Activated T-cell treated with anti-CD3 and anti-CD28 coated beads, Interleukin-2, amount 50 U/mL, for 24 hours (primary cell): ENCODE results near the gene SPSB3.
"Not testable (repeated sequence)": the region's sequence is repeated elsewhere in the genome, so short reads cannot be mapped to it uniquely, and the experiment has no call there.

ENCODE experiments used
- DNase-seq: peaks from one replicate; pipeline ENCODE4 v3.0.0-alpha.2; 2020
- H3K27ac Mint-ChIP-seq: 2 replicates; pipeline ENCODE4 v1.8.0; 2020; ENCODE audit warnings: mild to moderate bottlenecking, mixed read lengths
- H3K27me3 Mint-ChIP-seq: 2 replicates; pipeline ENCODE4 v1.8.0; 2020; ENCODE audit warnings: mixed read lengths
- H3K36me3 Mint-ChIP-seq: 2 replicates; pipeline ENCODE4 v1.8.0; 2020; ENCODE audit warnings: low read depth, mixed read lengths
- H3K4me1 Mint-ChIP-seq: 2 replicates; pipeline ENCODE4 v1.8.0; 2020; ENCODE audit warnings: low read depth, mixed read lengths
- H3K4me3 Mint-ChIP-seq: 2 replicates; pipeline ENCODE4 v1.8.0; 2020; ENCODE audit warnings: mild to moderate bottlenecking, moderate library complexity, mixed read lengths
- H3K9me3 Mint-ChIP-seq: 2 replicates; pipeline ENCODE4 v1.8.0; 2020; ENCODE audit warnings: mixed read lengths

SPSB3 gene

DNA sequence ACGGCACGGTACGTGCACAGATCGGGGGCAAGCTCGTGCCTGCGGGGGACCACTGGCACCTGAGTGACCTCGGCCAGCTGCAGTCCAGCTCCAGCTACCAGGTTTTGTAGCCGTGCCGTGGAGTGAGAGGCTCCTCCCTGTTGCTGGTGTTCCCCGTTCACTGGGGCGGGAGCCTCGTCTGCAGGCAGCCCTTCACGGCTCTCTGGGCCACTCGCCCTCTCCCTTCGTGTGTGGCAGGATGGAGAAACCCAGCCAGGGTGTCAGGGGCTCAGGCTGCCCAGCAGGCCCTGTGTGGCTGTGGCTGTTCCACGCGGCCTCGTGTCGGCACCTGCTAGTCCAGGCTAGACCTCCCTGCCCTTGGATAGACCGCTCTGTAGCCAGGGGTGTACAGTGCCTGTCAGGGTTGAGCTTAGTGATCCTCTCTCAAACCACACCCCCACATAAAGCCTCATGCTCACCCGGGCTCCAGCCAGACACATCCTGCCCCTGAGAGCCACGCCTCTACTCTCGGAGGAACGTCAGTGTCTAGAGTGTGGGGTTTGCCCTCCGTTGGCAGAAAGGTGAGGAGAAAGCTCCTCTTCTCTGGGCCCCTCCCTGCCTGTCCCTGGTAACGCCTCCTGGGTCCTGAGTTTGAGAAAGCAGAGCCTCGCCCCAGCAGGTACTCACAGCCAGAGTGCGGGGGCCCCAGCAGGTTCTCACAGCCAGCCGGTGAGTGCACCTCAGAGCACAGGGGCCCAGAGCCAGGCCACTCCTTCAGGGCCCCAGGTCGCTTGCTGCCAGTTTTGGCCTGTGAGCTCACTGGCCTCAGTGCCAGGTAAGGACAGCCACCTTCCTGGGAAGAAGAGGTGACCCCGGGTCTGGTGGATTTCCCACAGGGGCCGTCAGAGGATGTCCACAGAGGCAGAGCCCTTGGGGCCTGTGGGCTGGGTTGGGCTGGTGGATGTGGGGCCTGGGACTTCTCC lies 38.7 kb downstream of the SPSB3 start:
- no peaks in the 10 kb centered on the region for H3K9me3 Mint-ChIP-seq
- H3K4me3 Mint-ChIP-seq, result no peak overlapping the region
- H3K36me3 Mint-ChIP-seq, result peaks cover 50% of the 10 kb centered on the region
- DNase-seq, result no peak
- H3K27me3 Mint-ChIP-seq, result no peaks in the 10 kb centered on the region
- no peaks in the 10 kb centered on the region for H3K4me1 Mint-ChIP-seq
- H3K27ac Mint-ChIP-seq, result no peak overlapping the region

DNA sequence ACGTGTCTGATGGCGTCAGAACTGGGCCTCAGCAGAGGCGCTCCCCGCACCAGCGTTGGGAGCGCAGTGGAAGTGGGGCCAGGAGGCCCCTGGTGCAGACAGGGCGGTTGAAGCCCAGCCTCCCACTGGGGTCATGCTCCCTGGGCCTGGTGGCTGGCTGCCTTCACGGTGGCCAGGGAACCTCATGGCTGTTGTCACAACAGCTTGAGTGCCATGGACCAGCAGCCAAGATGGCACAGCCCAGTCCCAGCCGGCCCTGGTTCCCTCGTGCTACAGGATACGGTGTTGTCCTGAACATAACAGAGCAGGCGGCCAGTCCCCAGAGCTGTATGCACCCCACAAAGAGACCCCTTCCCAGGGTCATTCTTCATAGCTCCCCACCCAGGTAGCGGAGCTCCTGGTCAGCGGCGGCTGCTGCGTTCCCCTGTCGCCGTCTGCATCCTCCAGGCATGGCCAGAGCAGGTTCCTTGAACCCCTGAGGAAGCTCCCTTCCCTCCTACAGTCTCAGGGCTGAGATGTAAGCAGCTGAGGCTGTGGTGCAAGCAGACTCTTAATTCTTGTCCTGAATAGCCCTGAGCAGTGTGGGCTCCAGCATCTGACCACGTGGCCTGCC lies 40.7 kb downstream of the SPSB3 start:
- no peaks in the 10 kb centered on the region for H3K27me3 Mint-ChIP-seq
- H3K9me3 Mint-ChIP-seq, result no peaks in the 10 kb centered on the region
- no peak for DNase-seq
- peaks cover 33% of the 10 kb centered on the region for H3K36me3 Mint-ChIP-seq
- no peak overlapping the region for H3K4me3 Mint-ChIP-seq
- H3K4me1 Mint-ChIP-seq, result no peaks in the 10 kb centered on the region
- no peak overlapping the region for H3K27ac Mint-ChIP-seq

DNA sequence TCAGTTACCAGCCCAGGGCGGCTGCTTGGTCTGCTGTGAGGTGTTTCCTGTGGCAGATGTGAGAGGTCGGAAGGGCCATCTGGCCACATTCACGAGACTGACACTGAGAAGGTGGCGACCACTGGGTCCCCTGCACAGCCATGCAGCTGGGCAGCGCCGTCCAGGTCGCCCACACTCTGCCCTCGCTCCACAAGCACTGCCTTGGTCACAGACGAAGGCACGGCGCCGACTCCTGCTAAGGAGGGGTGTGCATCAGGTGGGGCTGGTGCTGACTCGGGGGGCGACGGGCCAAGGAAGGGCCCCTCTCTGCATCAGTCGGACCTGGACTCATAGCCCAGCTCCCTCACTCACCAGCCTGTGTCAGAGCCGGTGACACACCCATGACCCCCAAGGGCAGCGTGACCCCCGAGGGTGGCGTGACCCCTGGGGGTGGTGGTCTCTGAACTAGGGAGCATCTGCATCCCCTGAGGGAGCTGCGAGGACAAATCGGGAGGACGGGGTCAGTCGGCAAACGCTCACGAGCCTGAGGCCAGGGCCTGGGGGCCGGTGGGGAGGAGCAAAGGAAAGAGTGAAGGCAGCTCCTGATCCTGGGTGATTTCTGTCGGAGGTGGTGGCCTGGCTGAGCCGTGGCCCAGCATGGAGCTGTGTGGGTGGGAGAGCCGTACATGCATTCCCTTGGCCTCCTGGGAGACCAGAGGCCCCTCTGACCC lies 41.4 kb downstream of the SPSB3 start:
- peaks cover 28% of the 10 kb centered on the region for H3K36me3 Mint-ChIP-seq
- DNase-seq, result no peak
- H3K27me3 Mint-ChIP-seq, result no peaks in the 10 kb centered on the region
- H3K9me3 Mint-ChIP-seq, result no peaks in the 10 kb centered on the region
- no peaks in the 10 kb centered on the region for H3K4me1 Mint-ChIP-seq
- no peak overlapping the region for H3K27ac Mint-ChIP-seq
- no peak overlapping the region for H3K4me3 Mint-ChIP-seq

DNA sequence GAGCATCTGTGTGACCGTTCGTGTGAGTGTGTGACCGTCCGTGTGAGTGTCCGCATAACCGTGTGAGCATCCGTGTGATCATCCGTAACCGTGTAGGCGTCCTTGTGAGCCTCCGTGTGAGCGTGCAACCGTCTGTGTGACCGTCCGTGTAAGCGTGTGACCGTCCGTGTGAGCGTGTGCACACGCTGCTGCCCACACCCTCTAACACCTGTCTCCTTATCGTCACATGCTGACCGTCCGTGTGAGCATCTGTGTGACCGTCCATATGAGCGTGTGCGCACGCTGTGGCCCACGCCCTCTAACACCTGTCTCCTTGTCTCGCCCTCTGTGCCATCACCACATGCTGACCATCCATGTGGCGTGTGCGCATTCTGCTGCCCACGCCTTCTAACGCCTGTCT lies 42.1 kb downstream of the SPSB3 start:
- Mint-ChIP-seq H3K36me3 (peaks cover 21% of the 10 kb centered on the region), H3K9me3 (no peaks in the 10 kb centered on the region), H3K4me1 (no peaks in the 10 kb centered on the region), H3K27me3 (no peaks in the 10 kb centered on the region), H3K4me3 (no peak overlapping the region), H3K27ac (no peak overlapping the region)
- no peak for DNase-seq

DNA sequence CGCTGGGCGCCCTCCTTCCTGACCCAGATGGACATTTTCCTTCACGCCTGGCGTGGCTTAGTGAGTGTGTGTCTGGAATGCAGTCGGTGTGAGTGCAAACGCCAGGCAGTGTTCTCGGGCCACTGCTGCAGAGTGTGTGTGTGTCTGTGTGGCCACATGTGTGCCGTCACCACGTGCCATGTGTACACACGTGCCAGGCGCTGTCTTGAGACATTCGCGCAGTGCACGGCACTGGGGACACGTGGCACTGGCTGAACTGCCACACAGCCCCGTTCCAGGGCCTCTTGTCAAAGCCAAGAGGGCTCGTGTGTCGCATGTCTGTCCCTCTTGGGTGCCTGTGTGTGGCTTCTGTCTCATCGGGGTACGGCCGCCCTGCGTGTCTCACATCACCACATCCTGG lies 47.6 kb downstream of the SPSB3 start:
- no peak for DNase-seq
- Mint-ChIP-seq H3K27me3 (no peaks in the 10 kb centered on the region), H3K27ac (no peak overlapping the region), H3K36me3 (peaks cover 27% of the 10 kb centered on the region), H3K9me3 (no peaks in the 10 kb centered on the region), H3K4me3 (no peak overlapping the region), H3K4me1 (no peaks in the 10 kb centered on the region)

DNA sequence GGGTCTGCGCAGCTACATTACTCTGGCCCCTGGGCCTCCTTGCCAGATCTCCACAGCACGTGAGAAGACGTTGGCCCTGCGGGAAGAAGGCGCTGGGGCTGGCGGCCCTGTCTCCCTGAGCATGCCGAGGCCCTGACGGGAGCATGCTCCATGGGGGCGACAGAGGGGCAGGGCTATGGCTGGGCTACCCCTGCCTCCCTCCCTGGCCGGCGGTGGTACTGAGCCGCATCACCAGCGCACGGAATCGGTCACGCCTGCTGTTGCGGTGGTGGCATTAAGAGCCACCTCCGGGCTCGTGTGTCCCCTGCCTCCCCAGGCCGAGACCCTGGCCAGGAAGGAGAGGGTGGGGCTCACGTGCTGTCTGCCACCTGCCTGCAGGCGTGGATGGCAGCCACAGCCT lies 48.2 kb downstream of the SPSB3 start:
- no peak for DNase-seq
- Mint-ChIP-seq H3K27me3 (no peaks in the 10 kb centered on the region), H3K27ac (no peak overlapping the region), H3K36me3 (peaks cover 34% of the 10 kb centered on the region), H3K4me3 (no peak overlapping the region), H3K4me1 (no peaks in the 10 kb centered on the region), H3K9me3 (no peaks in the 10 kb centered on the region)

DNA sequence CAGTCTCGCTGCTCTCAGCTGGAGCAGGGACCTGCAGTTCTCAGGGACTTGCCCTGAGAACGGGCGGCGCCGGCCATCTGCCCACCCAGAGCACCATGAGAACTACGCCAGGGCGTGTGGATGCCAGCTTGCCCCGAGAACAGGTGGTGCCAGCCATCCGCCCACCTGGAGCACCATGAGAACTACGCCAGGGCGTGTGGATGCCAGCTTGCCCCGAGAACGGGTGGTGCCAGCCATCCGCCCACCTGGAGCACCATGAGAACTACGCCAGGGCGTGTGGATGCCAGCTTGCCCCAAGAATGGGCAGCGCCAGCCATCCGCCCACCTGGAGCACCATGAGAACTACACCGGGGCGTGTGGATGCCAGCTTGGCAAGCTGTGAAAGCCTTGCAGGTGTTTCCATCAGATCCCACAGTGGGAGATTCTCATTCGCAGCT lies 49.8 kb downstream of the SPSB3 start:
- not testable (repeated sequence) for H3K4me1 Mint-ChIP-seq, H3K9me3 Mint-ChIP-seq, H3K27ac Mint-ChIP-seq, H3K27me3 Mint-ChIP-seq, DNase-seq, H3K4me3 Mint-ChIP-seq
- H3K36me3 Mint-ChIP-seq, result peaks cover 49% of the 10 kb centered on the region

DNA sequence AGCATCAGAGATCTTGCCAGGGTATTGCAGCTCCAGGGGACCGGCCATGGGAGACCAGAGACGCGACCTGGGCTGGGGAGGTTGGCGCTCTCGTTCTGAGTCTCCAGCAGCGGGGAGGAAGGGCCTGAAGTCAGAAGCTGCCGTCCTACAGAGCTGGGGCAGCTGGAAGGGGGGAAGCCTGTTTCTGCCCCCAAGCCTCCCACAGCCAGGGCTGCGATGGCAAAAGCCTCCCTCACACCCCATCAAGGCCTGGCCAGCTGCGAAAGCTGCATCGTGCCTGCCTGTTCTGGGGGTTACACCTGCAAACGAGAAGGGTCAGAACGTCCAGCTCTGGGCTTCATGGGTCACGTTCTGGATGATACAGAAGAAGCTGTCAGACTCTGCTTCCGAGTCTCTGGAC lies 50.3 kb downstream of the SPSB3 start:
- no peaks in the 10 kb centered on the region for H3K9me3 Mint-ChIP-seq
- H3K4me3 Mint-ChIP-seq, result no peak overlapping the region
- no peak for DNase-seq
- no peaks in the 10 kb centered on the region for H3K4me1 Mint-ChIP-seq
- peaks cover 54% of the 10 kb centered on the region for H3K36me3 Mint-ChIP-seq
- H3K27ac Mint-ChIP-seq, result peak overlapping the region; percentile 63
- H3K27me3 Mint-ChIP-seq, result no peaks in the 10 kb centered on the region

DNA sequence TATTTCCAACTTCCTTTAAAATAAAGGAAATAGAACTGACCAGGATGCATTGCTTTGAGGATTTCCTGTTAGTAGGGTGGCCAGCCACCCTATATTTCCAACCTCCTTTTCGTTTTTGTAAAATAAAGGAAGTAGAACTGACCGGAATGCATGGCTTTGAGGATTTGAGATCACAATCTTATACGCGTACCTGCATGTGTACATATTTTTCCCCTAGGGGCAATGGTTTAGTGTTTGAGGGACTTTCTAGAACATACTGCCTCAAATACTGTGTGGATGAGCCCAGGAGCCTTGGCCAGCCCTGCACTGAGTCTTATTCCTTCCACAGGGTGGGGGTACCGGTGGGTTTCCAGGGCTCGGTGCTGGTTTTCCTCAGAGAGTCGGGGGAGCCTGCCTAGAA lies 50.8 kb downstream of the SPSB3 start:
- Mint-ChIP-seq H3K27me3 (no peaks in the 10 kb centered on the region), H3K27ac (no peak overlapping the region), H3K4me3 (no peak overlapping the region), H3K4me1 (no peaks in the 10 kb centered on the region), H3K9me3 (no peaks in the 10 kb centered on the region), H3K36me3 (peaks cover 57% of the 10 kb centered on the region)
- DNase-seq, result no peak

DNA sequence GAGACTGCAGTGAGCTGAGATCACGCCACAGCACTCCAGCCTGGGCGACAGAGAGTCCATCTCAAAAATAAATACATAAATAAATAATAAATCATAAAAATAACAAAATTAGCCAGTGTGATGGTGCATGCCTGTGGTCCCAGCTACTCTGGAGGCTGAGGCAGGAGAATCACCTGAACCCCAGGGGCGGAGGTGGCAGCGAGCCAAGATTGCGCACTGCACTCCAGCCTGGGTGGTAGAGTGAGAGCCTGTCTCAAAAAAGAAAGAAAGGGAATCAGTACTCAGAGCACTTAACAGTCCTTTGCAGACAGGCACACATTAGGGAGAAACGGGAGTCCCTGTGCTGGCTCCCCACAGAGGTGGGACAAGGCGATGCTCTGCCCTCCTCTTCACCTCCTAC lies 51.3 kb downstream of the SPSB3 start:
- no peak for DNase-seq
- Mint-ChIP-seq H3K4me1 (no peaks in the 10 kb centered on the region), H3K36me3 (peaks cover 61% of the 10 kb centered on the region), H3K27me3 (no peaks in the 10 kb centered on the region), H3K9me3 (no peaks in the 10 kb centered on the region), H3K27ac (no peak overlapping the region), H3K4me3 (no peak overlapping the region)

DNA sequence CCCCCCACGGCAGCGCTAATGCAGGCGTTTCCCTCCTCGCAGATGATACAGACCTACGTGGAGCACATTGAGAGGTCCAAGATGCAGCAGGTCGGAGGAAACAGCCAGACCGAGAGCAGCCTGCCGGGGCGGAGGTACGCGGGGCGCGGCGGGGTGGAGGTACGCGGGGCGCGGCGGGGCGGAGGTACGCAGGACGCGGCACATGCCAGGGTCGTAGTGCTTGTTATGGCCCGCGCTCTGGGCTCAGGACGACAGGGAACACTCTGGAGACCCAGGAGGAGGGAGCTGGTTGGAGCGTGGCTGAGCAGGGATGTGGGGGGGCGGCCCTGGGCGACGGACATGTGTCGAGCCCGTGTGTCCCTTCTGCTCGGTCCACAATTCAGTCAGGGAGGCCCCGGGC lies 52.9 kb downstream of the SPSB3 start:
- no peak for DNase-seq
- Mint-ChIP-seq H3K27ac (no peak overlapping the region), H3K4me3 (no peak overlapping the region), H3K4me1 (no peaks in the 10 kb centered on the region), H3K9me3 (no peaks in the 10 kb centered on the region), H3K27me3 (no peaks in the 10 kb centered on the region), H3K36me3 (peaks cover 68% of the 10 kb centered on the region)

DNA sequence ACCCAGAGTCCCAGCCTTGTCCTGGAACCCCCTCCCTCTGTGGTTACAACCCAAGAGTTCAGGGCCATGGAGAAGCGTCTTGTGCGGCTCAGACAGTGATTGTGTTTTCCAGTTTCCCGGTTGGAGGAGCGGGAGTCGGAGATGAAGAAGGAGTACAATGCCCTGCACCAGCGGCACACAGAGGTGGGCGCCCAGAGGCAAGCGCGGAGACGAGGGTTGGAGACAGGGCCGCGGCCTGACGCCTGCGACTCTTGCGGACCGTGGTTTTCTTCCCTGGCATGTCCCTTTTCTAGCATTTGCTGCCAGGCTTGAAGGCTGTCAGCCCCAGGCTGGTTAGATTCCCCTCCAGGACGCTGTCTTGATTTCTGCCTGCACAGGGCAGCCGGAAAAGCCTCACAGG lies 53.3 kb downstream of the SPSB3 start:
- Mint-ChIP-seq H3K27ac (no peak overlapping the region), H3K27me3 (no peaks in the 10 kb centered on the region), H3K4me1 (no peaks in the 10 kb centered on the region), H3K9me3 (no peaks in the 10 kb centered on the region), H3K36me3 (peaks cover 69% of the 10 kb centered on the region), H3K4me3 (no peak overlapping the region)
- no peak for DNase-seq

DNA sequence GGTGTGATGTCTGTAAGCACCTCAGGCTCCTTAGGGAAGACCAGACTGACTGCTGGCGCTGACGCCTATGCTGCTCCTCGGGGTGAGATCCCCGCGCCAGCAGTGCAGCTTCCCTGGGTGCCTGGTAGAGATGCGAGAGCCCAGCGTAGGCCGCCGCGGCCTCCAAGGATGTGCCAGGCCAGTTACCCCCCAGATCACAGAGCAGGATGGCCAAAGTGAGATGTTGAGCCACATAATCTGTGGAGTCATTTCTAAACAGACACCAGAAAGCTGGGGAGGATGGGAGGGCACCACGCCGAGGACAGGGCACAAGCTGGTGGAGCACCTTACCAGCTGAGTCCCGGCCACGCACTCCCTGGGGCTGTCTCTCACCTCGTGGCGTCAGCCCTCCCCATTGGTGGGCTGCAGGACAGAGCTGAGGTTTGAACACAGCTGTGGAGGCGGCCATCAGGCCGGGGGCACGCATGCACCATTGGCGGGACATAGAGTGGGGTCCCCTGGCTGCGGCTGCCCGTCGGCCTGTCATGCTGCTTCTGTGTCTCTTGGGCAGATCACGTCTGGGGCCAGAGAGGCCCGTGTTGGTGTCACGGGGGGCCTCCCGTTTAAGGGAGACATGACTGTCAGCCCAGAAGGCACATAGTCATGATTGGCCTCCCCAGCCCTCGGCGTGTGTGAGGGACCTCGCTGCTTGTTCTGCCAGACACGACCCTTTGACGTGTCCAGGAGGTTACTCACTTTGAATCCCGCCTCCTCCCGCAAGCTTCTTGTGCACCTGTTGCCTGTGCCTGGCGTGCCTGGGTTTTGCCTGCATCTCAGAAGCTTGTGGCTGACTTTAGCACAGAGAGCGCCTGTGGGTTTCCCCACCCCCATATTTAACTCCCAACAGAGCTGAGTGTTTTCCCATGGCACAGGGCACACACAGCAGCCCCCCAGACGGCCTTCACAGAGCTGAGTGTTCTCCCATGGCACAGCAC lies 54.4 kb downstream of the SPSB3 start:
- Mint-ChIP-seq H3K27ac (no peak overlapping the region), H3K27me3 (no peaks in the 10 kb centered on the region), H3K4me3 (no peak overlapping the region), H3K36me3 (peaks cover 61% of the 10 kb centered on the region), H3K9me3 (no peaks in the 10 kb centered on the region), H3K4me1 (peaks cover 10% of the 10 kb centered on the region)
- no peak for DNase-seq
